Pons (tissue), 1 donor: ENCODE results near the gene IFNL3.
"Not testable (repeated sequence)": the region's sequence is repeated elsewhere in the genome, so short reads cannot be mapped to it uniquely, and the experiment has no call there.

Experiments
- DNase-seq: peaks from one replicate; pipeline ENCODE4 v3.0.0-alpha.2; 2016; ENCODE audit warnings: low spot score

The IFNL3 gene

DNA sequence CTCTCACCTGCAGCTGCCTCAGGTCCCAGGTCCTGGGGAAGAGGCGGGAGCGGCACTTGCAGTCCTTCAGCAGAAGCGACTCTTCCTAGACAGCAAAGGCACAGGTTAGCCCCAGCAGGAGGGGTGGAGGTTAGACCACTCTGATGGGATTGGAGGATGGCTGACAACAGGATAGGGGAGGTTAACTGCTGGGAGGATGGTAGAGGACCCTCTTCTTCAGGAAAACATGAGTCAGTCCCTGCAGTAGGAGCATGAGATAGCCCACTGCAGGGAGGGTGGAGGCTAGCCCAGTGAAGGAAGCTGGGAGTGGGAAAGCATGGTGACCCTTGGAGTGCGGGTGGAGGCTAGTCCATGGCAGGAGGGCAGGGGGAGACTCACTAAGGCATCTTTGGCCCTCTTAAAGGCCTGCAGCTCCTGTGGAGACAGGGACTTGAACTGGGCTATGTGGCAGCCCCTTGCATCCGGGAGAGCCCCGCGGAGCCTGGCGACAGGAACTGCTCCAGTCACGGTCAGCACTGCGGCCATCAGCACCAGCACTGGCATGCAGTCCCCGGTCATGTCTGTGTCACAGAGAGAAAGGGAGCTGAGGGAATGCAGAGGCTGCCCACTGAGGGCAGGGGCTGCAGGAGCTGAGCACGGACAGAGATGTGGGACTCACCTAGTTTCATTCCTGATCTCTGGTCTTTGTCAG, at the start of gene IFNL3:
Gene IFNL3 (minus strand): TSS at position 597 of the 691 bp plus-strand sequence. CDS start 39 bp downstream, at position 558.
- not testable (repeated sequence) for DNase-seq

DNA sequence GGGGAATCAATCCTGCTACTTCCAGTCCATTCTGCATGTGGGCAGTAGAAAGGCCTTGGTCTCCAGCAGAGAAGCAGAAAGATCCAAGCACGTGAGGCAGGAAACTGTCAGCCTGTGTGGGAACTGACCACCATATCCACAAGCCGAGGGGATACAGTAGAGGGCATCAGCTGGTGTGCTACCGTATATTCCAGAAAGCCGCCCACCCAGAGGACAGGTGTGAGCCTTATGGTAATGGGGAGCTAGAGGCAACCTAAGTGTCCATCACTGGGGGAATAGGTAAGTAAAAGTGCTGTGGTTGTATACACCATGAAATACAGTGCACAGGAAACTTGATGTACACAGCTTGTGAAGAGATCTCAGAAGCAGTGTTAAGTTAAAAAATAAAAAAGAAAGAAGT, 48.6 kb upstream of the IFNL3 start:
- DNase-seq: no peak

DNA sequence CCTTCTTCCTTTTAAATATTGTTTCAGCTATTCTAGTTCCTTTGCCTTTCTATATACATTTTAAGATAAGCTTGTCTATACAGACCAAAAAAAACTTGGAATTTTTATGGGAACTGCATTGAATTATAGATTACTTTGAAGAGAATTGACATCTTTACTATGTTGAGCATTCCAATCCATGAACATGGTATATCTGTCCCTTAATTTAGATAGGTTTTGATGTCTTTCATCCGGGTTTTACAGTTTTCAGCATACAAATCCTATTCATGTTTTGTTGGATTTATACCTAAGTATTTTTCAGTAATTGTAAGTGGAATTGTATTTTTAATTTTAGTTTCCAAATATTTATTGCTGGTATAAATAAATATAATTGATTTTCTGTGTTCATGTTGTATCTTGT, 39.2 kb upstream of the IFNL3 start:
- no peak for DNase-seq

DNA sequence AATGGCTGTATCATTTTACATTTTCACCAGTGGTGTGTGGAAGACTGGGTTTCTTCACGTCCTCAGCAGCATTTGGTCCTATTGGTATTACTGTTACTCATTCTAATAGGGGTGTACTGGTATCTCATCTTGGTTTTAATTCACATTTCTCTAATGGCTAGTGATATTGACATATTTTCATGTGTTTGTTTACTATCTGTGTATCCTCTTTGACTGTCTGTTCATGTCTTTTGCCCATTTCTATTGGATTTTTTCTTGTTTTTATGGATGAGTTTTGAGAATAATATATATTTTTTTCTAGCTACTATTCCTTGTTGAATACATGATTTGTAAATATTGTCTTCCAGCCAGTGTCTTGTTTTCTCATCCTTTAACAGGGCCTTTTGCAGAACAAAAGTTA, 37.2 kb upstream of the IFNL3 start:
- no peak for DNase-seq

DNA sequence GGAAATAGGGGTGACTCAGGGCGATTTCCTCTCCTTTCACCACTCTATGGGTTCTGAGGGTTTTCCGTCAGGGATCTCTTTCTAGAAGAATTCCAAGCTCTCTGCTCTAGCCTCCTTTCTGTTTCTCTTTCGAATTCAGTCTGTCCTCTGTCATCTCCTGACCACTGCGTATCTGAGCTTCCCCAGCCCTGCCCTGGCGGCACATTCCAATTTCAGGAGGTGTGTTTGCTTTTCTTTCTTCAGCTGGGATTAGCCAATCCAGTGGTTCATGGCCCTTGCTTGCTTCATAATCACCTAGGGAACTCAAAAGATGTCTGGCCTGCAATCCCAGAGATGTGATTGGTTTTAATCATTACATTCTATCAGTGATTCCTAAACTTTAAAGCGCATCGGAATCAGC, 32.8 kb upstream of the IFNL3 start:
- no peak for DNase-seq

DNA sequence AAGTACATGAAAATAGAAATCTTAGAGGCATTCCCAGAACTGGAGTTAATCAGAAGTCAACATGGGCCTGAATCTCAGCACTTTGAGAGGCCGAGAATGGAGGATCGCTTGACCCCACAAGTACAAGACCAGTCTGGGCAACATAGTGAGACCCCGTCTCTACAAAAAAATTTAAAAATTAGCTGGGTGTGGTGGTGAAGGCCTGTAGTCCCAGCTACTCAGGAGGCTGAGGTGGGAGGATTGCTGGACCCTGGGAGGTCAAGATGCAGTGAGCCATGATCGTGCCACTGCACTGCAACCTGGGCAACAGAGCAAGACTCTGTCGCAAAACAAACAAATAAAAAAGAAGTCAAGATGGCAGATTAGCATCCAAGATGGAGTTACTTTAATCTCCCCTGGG, 31.9 kb upstream of the IFNL3 start:
- no peak for DNase-seq

DNA sequence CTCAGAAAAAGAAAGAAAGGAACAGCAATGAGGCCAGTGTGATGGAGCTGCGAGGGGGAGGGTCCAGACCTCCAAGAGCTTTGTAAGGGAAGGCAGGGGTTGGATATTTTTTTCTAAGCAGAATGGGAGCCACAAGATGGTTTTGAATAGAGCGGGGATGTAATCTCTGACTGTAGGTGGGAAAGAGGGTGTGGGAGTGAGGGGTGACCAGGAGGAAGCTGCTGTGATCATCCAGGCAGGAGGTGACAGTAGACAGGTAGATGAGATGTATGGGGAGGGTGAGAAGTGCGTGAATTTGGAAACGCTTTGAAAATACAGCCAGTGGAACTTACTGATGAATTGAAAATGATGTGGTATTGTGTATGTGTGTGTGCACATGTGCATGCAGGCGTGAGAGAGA, 30.8 kb upstream of the IFNL3 start:
- DNase-seq: no peak

DNA sequence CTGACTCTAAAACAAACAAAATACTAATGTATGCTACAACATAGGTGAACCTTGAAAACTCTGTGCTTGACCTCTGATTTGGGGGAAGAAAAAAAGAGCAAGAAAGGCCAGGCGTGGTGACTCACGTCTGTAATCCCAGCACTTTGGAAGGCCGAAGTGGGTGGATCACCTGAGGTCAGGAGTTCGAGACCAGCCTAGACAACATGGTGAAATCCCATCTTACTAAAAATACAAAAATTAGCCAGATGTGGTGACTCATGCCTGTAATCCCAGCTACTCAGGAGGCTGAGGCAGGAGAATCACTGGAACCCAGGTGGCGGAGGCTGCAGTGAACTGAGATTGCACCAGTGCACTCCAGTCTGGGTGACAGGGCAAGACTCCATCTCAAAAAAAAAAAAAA, 29.1 kb upstream of the IFNL3 start:
- not testable (repeated sequence) for DNase-seq

DNA sequence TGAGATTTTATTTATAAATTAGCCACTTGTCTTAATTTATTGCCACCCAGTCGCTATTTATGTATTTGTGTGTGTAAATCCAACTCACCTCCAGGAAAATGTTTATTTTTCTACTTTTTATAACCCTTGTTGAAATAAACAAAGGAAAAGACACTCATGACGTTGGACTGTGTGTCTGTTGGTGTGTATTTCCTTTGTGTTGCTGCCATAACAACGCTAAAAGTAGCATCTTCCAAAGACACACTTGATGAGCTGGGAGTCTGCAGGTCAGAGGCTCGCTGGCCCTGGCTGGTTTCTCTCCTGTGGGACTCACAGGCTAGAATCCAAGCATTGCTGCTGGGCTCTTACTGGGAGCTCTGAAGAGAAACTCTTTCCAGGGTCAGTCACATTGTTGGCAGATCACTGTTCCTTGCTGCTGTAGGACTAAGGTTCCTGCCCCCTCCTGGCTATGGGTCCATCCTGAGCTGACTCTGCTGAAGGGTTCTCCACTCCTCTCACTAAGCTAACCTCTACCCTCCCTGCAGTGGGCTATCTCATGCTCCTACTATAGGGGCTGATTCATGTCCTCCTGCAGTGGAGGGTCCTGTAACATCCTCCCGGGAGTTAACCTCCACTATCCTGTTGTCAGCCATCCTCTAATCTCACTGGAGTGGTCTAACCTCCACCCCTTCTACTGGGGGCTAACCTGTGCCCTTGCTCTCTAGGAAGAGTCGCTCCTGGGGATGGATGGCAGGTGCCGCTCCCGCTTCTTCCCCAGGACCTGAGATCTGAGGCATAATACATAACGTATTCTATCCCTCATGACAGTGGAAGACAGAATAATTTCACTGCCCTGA, 25.4 kb upstream of the IFNL3 start:
- no peak for DNase-seq

DNA sequence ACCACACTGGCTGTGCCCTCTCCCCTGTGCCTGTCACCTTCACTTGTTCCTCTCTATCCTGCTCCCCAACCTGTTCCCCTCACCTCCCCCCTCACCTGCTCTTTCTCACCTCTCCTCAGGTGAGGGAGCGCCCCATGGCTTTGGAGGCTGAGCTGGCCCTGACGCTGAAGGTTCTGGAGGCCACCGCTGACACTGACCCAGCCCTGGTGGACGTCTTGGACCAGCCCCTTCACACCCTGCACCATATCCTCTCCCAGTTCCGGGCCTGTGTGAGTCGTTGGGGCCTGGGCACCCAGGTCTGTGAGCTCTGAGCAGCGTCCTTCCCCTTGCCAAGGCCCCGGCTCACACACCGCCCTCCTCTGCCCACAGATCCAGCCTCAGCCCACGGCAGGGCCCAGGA, 24.6 kb upstream of the IFNL3 start:
- DNase-seq: not testable (repeated sequence)

DNA sequence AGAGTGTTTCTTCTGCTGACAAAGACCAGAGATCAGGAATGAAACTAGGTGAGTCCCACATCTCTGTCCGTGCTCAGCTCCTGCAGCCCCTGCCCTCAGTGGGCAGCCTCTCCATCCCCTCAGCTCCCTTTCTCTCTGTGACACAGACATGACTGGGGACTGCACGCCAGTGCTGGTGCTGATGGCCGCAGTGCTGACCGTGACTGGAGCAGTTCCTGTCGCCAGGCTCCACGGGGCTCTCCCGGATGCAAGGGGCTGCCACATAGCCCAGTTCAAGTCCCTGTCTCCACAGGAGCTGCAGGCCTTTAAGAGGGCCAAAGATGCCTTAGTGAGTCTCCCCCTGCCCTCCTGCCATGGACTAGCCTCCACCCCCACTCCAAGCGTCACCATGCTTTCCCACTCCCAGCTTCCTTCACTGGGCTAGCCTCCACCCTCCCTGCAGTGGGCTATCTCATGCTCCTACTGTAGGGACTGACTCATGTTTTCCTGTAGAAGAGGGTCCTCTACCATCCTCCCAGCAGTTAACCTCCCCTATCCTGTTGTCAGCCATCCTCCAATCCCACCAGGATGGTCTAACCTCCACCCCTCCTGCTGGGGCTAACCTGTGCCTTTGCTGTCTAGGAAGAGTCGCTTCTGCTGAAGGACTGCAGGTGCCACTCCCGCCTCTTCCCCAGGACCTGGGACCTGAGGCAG, 23.9 kb upstream of the IFNL3 start:
- DNase-seq: not testable (repeated sequence)

DNA sequence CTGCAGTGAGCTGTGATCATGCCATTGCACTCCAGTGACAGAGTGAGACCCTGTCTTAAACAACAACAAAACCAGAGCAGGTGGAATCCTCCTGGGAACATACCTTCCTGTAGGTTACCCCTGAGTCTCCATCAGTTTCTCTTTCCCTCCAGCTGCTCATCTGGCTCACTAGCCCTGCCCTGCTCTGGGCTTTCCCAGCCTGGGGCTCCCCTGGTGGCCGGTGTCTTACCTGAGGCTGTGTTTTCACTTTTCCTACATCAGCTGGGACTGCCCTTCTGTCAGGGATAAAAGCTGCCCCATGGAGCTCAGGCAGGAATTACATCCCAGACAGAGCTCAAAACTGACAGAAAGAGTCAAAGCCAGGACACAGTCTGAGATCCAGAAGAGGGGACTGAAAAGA, 23.3 kb upstream of the IFNL3 start, which contains the start of gene IFNL2:
Gene IFNL2 (plus strand): TSS at position 312 of the 400 bp plus-strand sequence. CDS start 173 bp downstream, outside the sequence.
- DNase-seq: not testable (repeated sequence)

DNA sequence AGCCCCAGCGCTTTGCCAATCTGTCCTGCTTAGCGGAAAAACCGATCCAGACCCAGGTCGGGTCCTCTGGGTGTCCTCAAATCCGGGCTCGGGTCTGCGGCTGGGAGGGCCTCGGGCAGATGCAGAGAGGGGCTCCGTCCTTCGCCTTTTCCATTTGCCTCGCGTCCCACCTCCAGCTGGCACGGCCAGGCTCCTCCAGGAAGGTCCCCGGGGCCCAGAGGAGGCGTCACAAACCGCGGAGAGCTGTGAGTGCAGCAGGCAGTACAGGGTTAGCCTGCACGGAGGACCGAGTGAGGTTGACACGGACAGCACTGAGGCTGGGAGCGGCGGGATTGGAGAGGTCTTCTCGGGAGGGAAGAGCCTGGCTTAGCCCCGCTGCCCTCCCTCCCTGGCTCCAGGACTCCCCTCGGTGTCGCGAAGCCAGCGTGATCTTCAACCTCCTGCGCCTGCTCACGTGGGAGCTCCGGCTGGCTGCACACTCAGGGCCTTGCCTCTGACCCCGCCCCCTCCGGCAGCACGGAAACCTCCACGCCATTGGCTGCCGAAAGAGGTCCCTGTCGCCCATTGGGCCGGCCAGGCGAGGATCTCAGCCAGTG, 20.6 kb upstream of the IFNL3 start:
- no peak for DNase-seq

DNA sequence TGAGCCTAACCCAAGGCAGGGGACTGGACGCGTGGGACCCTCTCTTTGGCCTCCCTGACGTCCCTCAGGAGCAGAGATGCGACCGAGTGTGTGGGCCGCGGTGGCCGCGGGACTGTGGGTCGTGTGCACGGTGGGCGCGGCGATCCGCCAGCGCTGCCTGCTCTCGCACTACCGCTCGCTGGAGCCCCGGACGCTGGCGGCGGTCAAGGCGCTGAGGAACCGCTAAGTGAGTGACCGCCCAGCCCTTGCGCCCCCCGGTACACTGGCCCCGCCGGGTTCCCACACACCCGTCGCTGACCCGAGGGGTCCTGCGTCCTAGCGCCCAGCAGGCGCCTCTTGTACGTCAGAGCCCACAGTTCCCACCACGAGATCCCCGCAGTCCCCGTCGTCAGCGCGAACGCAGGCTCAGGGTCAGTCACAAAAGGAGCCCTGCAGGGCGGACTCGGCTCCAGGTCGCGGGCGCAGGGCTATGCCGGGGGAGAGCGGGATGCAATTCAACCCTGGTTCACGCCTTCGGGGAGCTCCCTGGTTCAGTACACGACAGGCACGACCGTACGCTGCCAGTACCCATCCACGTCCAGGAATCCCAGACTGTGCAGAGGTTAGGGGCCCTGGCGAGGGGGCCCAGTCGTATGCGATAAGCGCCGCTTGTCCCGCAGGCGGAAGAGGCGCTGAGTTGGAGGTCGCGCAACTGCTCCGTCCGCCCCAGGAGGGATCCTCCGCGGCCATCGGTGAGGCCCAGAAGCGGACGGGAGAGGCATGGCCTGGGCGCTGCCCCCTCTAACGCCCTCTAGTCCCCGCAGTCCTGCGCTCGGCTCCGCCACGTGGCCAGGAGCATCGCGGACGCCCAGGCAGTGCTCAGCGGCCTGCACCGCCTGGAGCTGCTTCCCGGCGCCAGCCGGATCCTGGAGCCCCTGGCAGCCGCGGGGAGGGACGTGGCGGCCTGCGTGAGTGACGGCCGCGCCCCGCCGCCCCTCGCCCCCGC, 19.8 kb upstream of the IFNL3 start:
- DNase-seq: no peak

DNA sequence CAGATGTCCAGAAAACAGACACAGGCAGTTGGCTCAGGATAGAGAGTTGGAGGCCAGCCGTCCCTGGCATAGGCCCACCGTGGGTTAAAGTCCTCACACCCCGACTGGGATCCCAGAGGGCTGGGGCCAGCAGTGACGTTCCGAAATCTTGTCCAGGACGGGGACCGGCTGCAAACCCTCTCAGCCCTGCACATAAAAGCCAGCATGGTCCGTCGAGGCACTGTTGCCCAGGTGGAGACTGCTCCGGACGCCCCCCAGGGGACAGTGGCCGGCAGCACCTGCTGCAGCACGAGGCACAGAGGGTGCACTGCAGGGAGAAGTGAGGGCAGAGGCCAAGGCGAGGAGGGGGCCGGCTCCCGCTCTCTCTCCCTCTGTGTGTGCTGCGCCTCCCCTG, 19.1 kb upstream of the IFNL3 start:
- DNase-seq: no peak

DNA sequence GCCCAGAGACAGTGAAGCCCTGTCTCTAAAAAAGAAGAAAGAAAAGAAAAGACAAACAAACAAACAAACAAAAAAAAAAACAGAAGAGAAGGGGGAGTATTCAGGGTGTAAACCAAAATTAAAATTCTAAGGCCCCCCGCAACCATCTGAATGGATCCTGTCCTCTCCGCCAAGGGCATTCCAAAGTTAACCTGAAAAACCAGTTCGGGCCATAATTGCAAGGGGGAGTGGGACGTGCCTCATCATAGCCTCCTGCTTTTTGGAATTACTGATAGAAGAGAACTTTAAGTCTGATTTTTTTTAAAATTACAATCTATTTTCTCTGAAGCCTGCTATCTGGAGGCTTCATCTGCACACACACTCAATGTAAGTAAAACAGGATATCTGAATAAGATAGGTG, 17.7 kb upstream of the IFNL3 start:
- no peak for DNase-seq

DNA sequence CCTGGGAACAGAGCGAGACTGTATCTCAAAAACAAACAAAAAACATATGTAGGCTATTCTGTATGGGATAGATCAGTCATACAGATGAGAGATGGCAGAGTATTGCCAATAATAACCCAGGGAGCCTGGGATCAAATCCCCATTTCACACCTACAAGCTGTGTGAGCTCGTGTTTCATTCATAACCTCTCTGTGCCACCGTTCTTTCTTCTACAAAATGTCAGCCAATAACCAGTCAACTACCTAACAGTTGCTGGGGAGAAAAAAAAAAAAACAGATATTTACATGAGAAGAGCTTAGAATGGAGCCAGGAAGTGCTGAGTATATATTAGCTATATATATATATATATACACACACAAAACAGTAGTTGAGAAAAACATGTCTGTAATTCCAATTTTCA, 16.9 kb upstream of the IFNL3 start:
- DNase-seq: no peak

DNA sequence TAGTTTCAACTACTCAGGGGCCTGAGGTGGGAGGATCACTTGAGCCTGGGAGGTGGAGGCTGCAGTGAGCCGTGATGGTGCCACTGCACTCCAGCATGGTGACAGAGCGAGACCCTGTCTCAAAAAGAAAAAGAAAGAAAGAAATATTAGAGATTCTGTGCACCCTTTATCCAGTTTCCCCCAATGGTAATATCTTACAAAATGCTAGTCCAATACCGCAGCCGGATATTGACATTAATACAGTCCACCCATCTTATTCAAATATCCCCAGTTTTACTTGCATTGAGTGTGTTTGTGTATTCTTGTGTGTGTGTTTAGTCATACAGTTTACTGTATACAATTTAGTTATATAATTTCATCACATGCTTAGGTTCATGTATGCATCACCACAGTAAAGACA, 12.4 kb upstream of the IFNL3 start:
- DNase-seq: no peak

DNA sequence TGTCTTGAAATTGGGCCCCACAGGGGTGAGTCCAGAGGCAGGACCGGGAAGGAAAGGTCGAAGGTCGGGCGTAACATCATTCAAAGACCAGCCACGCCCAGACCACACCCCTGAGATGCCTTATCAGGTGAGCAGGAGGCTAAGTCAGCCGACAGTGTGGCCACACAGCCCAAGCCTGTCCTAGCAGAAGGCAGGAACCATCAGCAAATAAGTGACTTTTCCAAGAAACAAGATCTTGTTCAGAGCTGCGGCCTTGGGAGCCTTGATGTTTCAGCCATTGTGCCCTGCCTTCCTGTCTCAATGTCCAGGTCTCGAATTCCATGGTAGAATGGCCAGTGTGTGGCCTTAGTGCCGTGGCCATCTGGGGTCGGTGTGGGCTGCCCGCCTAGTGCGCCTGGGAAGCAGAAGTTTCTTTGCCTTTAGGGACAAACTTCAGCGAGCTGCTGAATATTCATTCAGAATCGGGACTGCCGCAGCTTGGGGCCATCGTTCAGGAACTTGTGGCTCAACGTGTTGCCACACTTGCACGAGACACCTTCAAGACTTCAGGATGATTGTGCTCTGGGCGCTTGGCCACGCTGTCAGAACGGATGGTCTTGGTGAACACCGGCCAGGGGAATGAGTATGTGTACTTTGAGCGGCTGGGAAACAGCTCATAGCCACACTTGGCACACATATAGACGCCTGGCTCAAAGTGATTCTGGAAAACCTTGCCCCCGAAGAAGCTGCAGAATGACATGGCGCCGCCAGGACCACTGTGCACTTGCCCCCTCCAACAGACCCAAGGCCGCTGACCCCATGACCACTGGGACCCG, 9.9 kb upstream of the IFNL3 start:
- no peak for DNase-seq
